Gastrocnemius medialis (tissue), 4 donors: ENCODE data around the gene MRPS31.

Source experiments
- CTCF ChIP-seq, 5 experiments: fragments of 450-650 bp in 3 of 5; fragments of 200-600 bp in 2 of 5; sonication (generic) in 2 of 5; IDR thresholded peaks in 4 of 5; conservative IDR thresholded peaks in 1 of 5; 1 replicate in 4 of 5; 2 replicates in 1 of 5; pipeline ENCODE4 v1.5.1; 2016 to 2019; ENCODE audit warnings: antibody characterized with exemption in 5 of 5, mild to moderate bottlenecking in 3 of 5, moderate library complexity in 3 of 5
- POLR2A ChIP-seq, 2 donors: fragments of 450-650 bp; IDR thresholded peaks; one replicate each; pipeline ENCODE4 v1.6.1; 2017; ENCODE audit warnings: antibody characterized with exemption in 2 of 2, mild to moderate bottlenecking in 2 of 2, moderate library complexity in 2 of 2

GRCh38 chr13:40779049-40779448 is 8.1 kb upstream of the MRPS31 start:
- TF ChIP-seq CTCF (IDR thresholded peaks at IDR 0.05 in 4 of 5, conservative IDR thresholded peaks at IDR 0.05 in 1 of 5) = no peak
- no peak for TF ChIP-seq POLR2A (IDR thresholded peaks at IDR 0.05)
